ENCODE measurements around the gene CDT1.

The CDT1 gene

GRCh38 chr16:88809068-88809675 is 5.6 kb downstream of the CDT1 start:
- H3K36me3 ChIP-seq (replicated peaks) = peaks cover 13% of the 10 kb centered on the region
- no peak for TF ChIP-seq CTCF (IDR thresholded peaks at IDR 0.05; ENCODE audit: low read depth, low read length, missing control alignments)
- H3K27me3 ChIP-seq (replicated peaks) = no peaks in the 10 kb centered on the region
- in situ Hi-C loops (cut with HindIII; ENCODE audit: low pct_ligation_motif_present, low sequenced_read_pairs) = no loop called here
- no peak overlapping the region for H3K27ac ChIP-seq
- H3K4me3 ChIP-seq (ENCODE audit: low read depth, low read length) = no peak overlapping the region
- DNase-seq = no peak

GRCh38 chr16:88809676-88810165 is 6.1 kb downstream of the CDT1 start:
- Histone ChIP-seq H3K27ac (no peak overlapping the region), H3K4me3 (ENCODE audit: low read depth, low read length) (no peak overlapping the region), H3K27me3 (replicated peaks) (no peaks in the 10 kb centered on the region), H3K36me3 (replicated peaks) (peaks cover 13% of the 10 kb centered on the region)
- TF ChIP-seq CTCF (IDR thresholded peaks at IDR 0.05; ENCODE audit: low read depth, low read length, missing control alignments) = no peak
- in situ Hi-C loops (cut with HindIII; ENCODE audit: low pct_ligation_motif_present, low sequenced_read_pairs) = no loop called here
- DNase-seq = no peak

GRCh38 chr16:88810166-88810911 is 6.8 kb downstream of the CDT1 start:
- TF ChIP-seq CTCF (IDR thresholded peaks at IDR 0.05; ENCODE audit: low read depth, low read length, missing control alignments) = no peak
- Histone ChIP-seq H3K36me3 (replicated peaks) (peaks cover 13% of the 10 kb centered on the region), H3K4me3 (ENCODE audit: low read depth, low read length) (peak overlapping the region; percentile 70), H3K27ac (peak overlapping the region; percentile 84), H3K27me3 (replicated peaks) (no peaks in the 10 kb centered on the region)
- no peak for DNase-seq
- in situ Hi-C loops (cut with HindIII; ENCODE audit: low pct_ligation_motif_present, low sequenced_read_pairs) = no loop called here

GRCh38 chr16:88810912-88811768 is 7.6 kb downstream of the CDT1 start:
- Histone ChIP-seq H3K27me3 (replicated peaks) (no peaks in the 10 kb centered on the region), H3K4me3 (ENCODE audit: low read depth, low read length) (peak overlapping the region; percentile 70), H3K36me3 (replicated peaks) (peaks cover 13% of the 10 kb centered on the region), H3K27ac (peak overlapping the region; percentile 84)
- TF ChIP-seq CTCF (IDR thresholded peaks at IDR 0.05; ENCODE audit: low read depth, low read length, missing control alignments) = no peak
- in situ Hi-C loops (cut with HindIII; ENCODE audit: low pct_ligation_motif_present, low sequenced_read_pairs) = no loop called here
- DNase-seq = peak; percentile 51

- peak; percentile 91 for DNase-seq
- Histone ChIP-seq H3K4me3 (ENCODE audit: low read depth, low read length) (peak within 1 kb of the TSS; percentile 70), H3K27me3 (replicated peaks) (no peaks in the 10 kb centered on the region), H3K27ac (peak within 1 kb of the TSS; percentile 84), H3K36me3 (replicated peaks) (peaks cover 13% of the 10 kb centered on the region)
- in situ Hi-C loops (cut with HindIII; ENCODE audit: low pct_ligation_motif_present, low sequenced_read_pairs) = no loop called here
- TF ChIP-seq CTCF (IDR thresholded peaks at IDR 0.05; ENCODE audit: low read depth, low read length, missing control alignments) = no peak
These were observed 8.4 kb downstream of the CDT1 start, which contains the start of gene APRT for GRCh38 chr16:88811769-88812512. APRT (minus strand) TSS chr16:88811928; CDS start chr16:88811899, 29 bp downstream.
